Lower lobe of right lung (tissue), 2 donors: Measurements from ENCODE around the gene GUK1. TPM values are rescaled to one million over a fixed set of nuclear protein-coding genes. Genes with fewer than 3 reads are reported as not detected.
"Not testable (repeated sequence)": the region's sequence is repeated elsewhere in the genome, so short reads cannot be mapped to it uniquely, and the experiment has no call there.

Experiments used
- ATAC-seq, 2 donors: fragments of 200-7000 bp; cut with Tn5 transposase; one replicate each; pipeline ENCODE4 v1.9.1; 2020 to 2022; ENCODE audit warnings: mild to moderate bottlenecking in 2 of 2, moderate library complexity in 2 of 2
- DNase-seq: peaks from one replicate; pipeline ENCODE4 v3.0.0-alpha.2; 2020
- H3K27ac ChIP-seq: fragments of 200-600 bp; one replicate; pipeline ENCODE4 v1.8.0; 2022
- H3K27me3 ChIP-seq: fragments of 200-600 bp; one replicate; pipeline ENCODE4 v1.8.0; 2022; ENCODE audit warnings: low read depth
- H3K36me3 ChIP-seq: fragments of 200-600 bp; one replicate; pipeline ENCODE4 v1.8.0; 2022; ENCODE audit warnings: mild to moderate bottlenecking
- H3K4me1 ChIP-seq: fragments of 200-600 bp; one replicate; pipeline ENCODE4 v1.8.0; 2022
- H3K4me3 ChIP-seq: fragments of 200-600 bp; one replicate; pipeline ENCODE4 v1.8.0; 2022; ENCODE audit warnings: mild to moderate bottlenecking
- H3K9me3 ChIP-seq: fragments of 200-600 bp; one replicate; pipeline ENCODE4 v1.8.0; 2022
- CTCF ChIP-seq: fragments of 200-600 bp; IDR thresholded peaks from one replicate; pipeline ENCODE4 v1.8.0; 2022; ENCODE audit warnings: antibody characterized with exemption, mild to moderate bottlenecking
- intact Hi-C: fragments of 100-400 bp; cut with DNase I; formaldehyde crosslinking; loops from one replicate; pipeline ENCODE4 v1.11.0; 2022
- total RNA-seq: library from RNA; stranded (reverse); fragmentation: NEBNext Ultra II Directional; extraction: Animal tissue kit (Norgen Biotek cat#: 25700); gene quantifications from one replicate; pipeline ENCODE4 v1.2.1, GENCODE V29; 2021
- donor health status: DM: no; HTN: yes; CAD: no; lungs with severe emphysema.

The GUK1 gene
- total RNA-seq, 1 donor from 2014 or later = 192 TPM

- Histone ChIP-seq H3K4me3 (no peak overlapping the region), H3K9me3 (no peaks in the 10 kb centered on the region), H3K4me1 (peaks cover 8% of the 10 kb centered on the region), H3K36me3 (no peaks in the 10 kb centered on the region), H3K27me3 (no peaks in the 10 kb centered on the region), H3K27ac (no peak overlapping the region)
- peak; percentile 31 to 46 for ATAC-seq
- no peak for DNase-seq
- TF ChIP-seq CTCF = no peak
- intact Hi-C loops = no loop called here
Measured at GRCh38 chr1:228185641-228185965, 45.5 kb downstream of the GUK1 start.

- intact Hi-C loops, H3K27ac ChIP-seq, H3K9me3 ChIP-seq, H3K4me3 ChIP-seq, H3K36me3 ChIP-seq, DNase-seq, H3K4me1 ChIP-seq, H3K27me3 ChIP-seq, ATAC-seq: not testable (repeated sequence)
Measured at GRCh38 chr1:228188249-228188648, 48.2 kb downstream of the GUK1 start.

DNA sequence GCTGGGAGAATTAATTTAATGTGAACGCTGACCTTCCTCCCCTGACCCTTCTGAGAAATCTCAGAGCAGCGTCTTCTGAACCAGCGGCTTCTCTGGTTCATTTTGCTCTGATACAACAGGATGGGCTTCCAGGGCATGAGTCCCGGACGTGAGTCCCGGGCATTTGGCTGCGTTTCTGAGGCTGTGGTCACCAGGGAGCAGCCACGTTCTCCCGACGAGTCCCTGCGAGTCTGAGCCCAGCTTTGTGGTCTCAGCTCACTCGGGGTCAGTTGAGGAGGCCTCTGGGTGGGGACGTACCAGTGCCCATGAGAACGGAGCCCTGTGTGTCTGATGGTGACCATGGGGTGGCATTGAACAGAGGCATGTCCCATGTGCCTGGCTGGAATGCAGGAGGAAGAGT is 50.1 kb downstream of the GUK1 start:
- no peak for ATAC-seq
- H3K9me3 ChIP-seq = no peaks in the 10 kb centered on the region
- H3K4me3 ChIP-seq = no peak overlapping the region
- no peak for DNase-seq
- no peak overlapping the region for H3K27ac ChIP-seq
- peaks cover 5% of the 10 kb centered on the region for H3K4me1 ChIP-seq
- no peaks in the 10 kb centered on the region for H3K27me3 ChIP-seq
- intact Hi-C loops = no loop called here
- no peaks in the 10 kb centered on the region for H3K36me3 ChIP-seq
- no peak for TF ChIP-seq CTCF

GRCh38 chr1:228190778-228191177 is 50.7 kb downstream of the GUK1 start:
- no peak for DNase-seq
- no peak overlapping the region for H3K4me3 ChIP-seq
- no peaks in the 10 kb centered on the region for H3K9me3 ChIP-seq
- H3K36me3 ChIP-seq = no peaks in the 10 kb centered on the region
- intact Hi-C loops = no loop called here
- H3K27me3 ChIP-seq = no peaks in the 10 kb centered on the region
- TF ChIP-seq CTCF = no peak
- ATAC-seq = no peak
- peaks cover 5% of the 10 kb centered on the region for H3K4me1 ChIP-seq
- H3K27ac ChIP-seq = no peak overlapping the region

GRCh38 chr1:228194436-228194835 is 54.4 kb downstream of the GUK1 start:
- Histone ChIP-seq H3K9me3 (peaks cover 7% of the 10 kb centered on the region), H3K27ac (no peak overlapping the region), H3K4me1 (peaks cover 5% of the 10 kb centered on the region), H3K36me3 (no peaks in the 10 kb centered on the region), H3K4me3 (no peak overlapping the region), H3K27me3 (no peaks in the 10 kb centered on the region)
- intact Hi-C loops = no loop called here
- no peak for ATAC-seq
- DNase-seq = no peak
- no peak for TF ChIP-seq CTCF

- Histone ChIP-seq H3K4me3 (no peak overlapping the region), H3K4me1 (peaks cover 5% of the 10 kb centered on the region), H3K27me3 (no peaks in the 10 kb centered on the region), H3K9me3 (peaks cover 13% of the 10 kb centered on the region), H3K36me3 (no peaks in the 10 kb centered on the region), H3K27ac (no peak overlapping the region)
- DNase-seq (no peak), ATAC-seq (no peak)
- TF ChIP-seq CTCF = no peak
- intact Hi-C loops = no loop called here
Measured at GRCh38 chr1:228194921-228195812, 55.1 kb downstream of the GUK1 start.
